Fibroblast of skin of left biceps (primary cell): ENCODE measurements around the gene TESPA1.
"Not testable (repeated sequence)": the region's sequence is repeated elsewhere in the genome, so short reads cannot be mapped to it uniquely, and the experiment has no call there.

Source experiments
- DNase-seq, 2 experiments: peaks; one replicate each; pipeline ENCODE4 v3.0.0-alpha.2; 2013; ENCODE audit warnings: low read depth in 2 of 2

The TESPA1 gene

GRCh38 chr12:54949073-54949711 lies 35.4 kb downstream of the TESPA1 start:
- DNase-seq: no peak

GRCh38 chr12:54948171-54948570 lies 36.4 kb downstream of the TESPA1 start:
- DNase-seq: no peak

DNA sequence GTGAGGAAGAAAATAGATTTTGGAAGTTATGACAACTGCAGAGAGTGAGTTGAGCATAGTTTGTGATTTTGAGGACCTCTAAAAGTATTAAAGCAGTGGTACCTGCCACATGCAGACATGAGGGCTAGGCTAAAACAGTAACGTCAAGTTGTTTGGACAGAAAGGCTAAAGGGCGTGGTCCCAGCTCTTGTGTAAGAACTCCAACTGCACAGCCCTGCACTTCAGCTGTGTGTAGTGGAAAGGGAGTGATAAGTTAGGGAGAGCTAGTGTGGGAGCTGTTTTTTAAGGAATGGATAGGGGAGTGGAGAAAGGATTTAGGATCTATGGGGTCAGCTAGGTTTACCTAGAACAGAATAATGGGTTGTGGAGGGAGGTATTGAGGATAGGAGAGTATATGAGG lies 39.5 kb downstream of the TESPA1 start:
- no peak for DNase-seq

GRCh38 chr12:54943292-54943691 lies 41.3 kb downstream of the TESPA1 start:
- not testable (repeated sequence) for DNase-seq

- no peak for DNase-seq
These were observed 42.9 kb downstream of the TESPA1 start for GRCh38 chr12:54941659-54942058.

DNA sequence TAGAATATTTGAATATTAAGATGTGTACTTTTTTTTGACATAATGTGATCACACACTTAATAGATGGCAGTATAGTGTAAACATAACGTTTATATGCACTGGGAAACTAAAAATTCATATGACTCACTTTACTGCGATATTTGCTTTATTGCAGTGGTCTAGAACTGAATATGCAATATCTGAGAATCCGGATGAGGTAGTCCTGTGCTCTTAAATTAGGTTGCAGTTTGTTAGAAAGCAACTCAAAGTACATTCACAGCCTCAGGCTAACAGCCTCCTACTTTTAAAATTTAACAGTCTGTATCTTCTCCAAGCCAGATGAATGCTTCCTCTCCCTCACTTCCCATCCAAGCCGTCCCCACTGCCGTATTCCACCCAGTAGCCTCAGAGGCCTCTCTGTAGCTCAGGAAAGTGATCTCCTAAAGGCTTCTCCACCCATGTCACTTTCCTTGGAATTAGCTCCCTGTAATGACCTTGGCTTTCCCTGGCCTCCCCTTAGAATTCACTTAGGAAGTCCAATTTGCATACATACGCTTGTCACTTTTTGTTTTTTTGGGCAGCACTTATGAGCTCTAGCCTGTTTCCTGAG lies 43.7 kb downstream of the TESPA1 start:
- no peak for DNase-seq

GRCh38 chr12:54937929-54938328 lies 46.6 kb downstream of the TESPA1 start:
- DNase-seq: no peak

DNA sequence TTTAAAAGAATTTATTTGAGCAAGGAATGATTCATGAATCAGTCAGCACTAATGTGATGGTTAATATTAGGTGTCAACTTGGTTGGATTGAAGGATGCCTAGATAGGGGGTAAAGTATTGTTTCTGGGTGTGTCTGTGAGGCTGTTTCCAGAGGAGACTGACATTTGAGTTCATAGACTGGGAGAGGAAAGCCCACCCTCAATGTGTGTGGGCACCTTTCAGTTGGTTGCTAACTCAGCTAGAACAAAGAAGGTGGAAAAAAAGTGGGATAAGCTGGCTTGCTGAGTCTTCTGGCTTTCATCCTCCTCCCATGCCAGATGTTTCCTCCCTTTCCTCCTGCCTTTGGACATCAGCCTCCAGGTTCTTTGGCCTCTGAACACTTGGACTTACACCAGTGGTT lies 47.2 kb downstream of the TESPA1 start:
- DNase-seq: no peak

DNA sequence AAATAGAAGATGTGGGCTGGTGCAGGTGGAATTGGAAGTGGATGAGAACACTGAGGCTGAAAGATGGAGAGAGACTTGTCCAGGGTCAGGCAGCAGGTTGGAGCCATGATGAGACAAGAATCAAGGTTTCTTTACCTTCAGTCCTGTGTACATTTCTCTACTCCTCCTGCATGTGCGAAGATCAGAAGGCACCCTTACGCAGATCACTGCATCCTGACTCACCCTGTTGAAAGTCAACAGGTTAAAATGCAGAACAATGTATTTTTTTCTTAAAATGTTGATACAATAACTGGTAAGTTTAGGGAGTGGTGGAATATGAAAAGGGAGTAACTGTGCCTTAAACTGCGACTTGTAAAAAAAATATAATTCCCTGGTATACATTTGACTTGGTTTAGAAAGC lies 47.8 kb downstream of the TESPA1 start:
- DNase-seq: no peak

GRCh38 chr12:54935235-54935951 lies 49.2 kb downstream of the TESPA1 start:
- peak; percentile 12 to 14 for DNase-seq

GRCh38 chr12:54934419-54934818 lies 50.1 kb downstream of the TESPA1 start:
- no peak for DNase-seq

DNA sequence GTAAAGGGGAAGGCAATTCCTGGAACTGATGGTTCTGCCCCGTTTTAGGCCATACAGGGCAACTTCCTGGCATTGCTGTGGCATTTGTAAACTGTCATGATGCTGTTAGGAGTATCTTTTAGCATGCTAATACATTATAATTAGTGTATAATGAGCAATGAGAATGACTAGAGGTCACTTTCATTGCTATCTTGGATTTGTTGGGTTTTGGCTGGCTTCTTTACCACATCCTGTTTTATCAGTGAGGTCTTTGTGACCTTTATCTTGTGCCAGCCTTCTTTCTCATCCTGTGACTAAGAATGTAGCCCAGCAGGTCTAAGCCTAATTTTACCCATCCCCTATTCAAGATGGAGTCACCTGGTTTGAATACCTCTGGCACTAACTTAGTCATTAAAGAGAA lies 51.2 kb downstream of the TESPA1 start:
- DNase-seq: no peak

- no peak for DNase-seq
These were observed 51.9 kb downstream of the TESPA1 start for GRCh38 chr12:54932691-54933090.

DNA sequence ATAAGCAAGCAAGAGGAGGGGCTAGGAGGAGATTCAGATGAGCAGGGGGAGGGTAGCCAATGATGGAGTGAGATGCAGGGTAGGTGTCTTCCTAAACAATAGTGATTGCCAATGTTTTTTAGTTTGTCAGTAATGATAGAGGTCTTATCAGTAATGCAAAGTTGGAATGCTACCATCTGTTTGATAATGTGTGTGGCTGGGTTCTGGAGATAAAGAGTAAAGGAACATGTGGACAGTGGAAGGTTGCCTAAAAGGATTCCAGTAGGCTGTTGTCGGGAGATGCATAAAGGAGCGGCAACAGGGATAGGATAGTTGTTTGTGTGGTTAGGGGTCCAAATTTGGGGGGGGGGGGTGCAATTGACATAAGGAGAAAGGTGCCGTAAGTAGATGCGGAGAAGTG lies 52.5 kb downstream of the TESPA1 start:
- DNase-seq: no peak

DNA sequence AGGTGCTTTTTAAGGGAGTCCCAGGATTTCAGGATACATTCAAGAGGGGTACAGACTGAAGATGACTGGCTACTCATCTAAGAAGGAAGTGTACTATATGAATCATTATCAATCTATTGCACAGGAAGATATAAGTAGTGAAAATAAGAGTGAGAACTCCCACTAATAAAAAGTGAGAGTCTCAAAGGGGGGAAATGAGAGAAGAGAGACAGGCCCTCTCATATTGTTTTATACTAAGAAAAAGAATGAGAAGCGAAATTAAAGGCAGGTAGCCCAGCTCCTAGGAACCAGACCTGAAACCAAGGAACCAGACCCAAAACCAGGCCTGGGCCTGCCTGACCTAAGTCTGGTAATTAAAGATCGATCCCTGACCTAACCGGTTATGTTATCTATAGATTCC lies 54.6 kb downstream of the TESPA1 start:
- DNase-seq: no peak

- DNase-seq: no peak
These were observed 58.3 kb downstream of the TESPA1 start for GRCh38 chr12:54926246-54926645.

GRCh38 chr12:54924972-54925707 lies 59.4 kb downstream of the TESPA1 start:
- DNase-seq: no peak

GRCh38 chr12:54917001-54917488 lies 67.5 kb downstream of the TESPA1 start:
- DNase-seq: no peak
